HG02763 (cell line): ENCODE data around the gene PER1.

ENCODE experiments used
- ATAC-seq: cut with Tn5 transposase; IDR thresholded peaks from one replicate; pipeline ENCODE4 v1.9.1; 2021; ENCODE audit warnings: mild to moderate bottlenecking, moderate library complexity; ENCODE audit not compliant: unreplicated experiment

PER1 gene, protein sequence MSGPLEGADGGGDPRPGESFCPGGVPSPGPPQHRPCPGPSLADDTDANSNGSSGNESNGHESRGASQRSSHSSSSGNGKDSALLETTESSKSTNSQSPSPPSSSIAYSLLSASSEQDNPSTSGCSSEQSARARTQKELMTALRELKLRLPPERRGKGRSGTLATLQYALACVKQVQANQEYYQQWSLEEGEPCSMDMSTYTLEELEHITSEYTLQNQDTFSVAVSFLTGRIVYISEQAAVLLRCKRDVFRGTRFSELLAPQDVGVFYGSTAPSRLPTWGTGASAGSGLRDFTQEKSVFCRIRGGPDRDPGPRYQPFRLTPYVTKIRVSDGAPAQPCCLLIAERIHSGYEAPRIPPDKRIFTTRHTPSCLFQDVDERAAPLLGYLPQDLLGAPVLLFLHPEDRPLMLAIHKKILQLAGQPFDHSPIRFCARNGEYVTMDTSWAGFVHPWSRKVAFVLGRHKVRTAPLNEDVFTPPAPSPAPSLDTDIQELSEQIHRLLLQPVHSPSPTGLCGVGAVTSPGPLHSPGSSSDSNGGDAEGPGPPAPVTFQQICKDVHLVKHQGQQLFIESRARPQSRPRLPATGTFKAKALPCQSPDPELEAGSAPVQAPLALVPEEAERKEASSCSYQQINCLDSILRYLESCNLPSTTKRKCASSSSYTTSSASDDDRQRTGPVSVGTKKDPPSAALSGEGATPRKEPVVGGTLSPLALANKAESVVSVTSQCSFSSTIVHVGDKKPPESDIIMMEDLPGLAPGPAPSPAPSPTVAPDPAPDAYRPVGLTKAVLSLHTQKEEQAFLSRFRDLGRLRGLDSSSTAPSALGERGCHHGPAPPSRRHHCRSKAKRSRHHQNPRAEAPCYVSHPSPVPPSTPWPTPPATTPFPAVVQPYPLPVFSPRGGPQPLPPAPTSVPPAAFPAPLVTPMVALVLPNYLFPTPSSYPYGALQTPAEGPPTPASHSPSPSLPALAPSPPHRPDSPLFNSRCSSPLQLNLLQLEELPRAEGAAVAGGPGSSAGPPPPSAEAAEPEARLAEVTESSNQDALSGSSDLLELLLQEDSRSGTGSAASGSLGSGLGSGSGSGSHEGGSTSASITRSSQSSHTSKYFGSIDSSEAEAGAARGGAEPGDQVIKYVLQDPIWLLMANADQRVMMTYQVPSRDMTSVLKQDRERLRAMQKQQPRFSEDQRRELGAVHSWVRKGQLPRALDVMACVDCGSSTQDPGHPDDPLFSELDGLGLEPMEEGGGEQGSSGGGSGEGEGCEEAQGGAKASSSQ (N-terminal part only)

DNA sequence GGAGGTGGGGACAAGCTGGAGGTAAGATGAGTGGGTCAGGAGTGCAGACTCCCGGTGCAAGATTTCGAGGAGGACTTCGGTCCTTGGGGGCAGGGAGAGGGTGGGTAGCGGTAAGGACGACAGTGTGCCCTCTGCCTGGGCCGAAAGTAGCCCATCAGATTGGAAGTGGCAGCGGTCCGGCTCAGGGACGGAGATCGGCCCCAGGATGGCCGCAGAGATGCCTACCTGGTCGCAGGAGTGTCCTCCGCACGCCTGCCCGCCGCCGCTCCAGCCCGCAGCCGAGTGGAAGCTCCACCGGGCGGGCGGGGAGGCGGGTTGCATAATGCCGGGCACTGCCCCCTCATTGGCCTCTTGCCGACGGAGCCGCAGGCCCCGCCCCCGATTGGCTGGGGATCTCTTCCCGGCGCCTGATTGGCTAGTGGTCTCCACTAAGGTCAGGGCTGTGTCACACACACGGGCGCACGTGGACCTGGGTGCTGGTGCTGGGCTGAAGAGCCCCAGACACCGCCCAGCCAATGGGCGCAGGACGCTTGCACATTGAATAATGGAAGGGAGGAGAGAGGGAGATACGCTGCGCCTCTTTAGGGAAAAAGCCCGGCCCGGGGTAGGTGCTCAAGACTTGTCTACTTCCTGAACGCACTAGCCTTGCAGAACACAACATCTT, at the start of gene PER1:
Gene PER1 (minus strand): TSS at position 293 of the 664 bp plus-strand sequence. CDS start 1,698 bp downstream, outside the sequence.
- no peak for ATAC-seq

DNA sequence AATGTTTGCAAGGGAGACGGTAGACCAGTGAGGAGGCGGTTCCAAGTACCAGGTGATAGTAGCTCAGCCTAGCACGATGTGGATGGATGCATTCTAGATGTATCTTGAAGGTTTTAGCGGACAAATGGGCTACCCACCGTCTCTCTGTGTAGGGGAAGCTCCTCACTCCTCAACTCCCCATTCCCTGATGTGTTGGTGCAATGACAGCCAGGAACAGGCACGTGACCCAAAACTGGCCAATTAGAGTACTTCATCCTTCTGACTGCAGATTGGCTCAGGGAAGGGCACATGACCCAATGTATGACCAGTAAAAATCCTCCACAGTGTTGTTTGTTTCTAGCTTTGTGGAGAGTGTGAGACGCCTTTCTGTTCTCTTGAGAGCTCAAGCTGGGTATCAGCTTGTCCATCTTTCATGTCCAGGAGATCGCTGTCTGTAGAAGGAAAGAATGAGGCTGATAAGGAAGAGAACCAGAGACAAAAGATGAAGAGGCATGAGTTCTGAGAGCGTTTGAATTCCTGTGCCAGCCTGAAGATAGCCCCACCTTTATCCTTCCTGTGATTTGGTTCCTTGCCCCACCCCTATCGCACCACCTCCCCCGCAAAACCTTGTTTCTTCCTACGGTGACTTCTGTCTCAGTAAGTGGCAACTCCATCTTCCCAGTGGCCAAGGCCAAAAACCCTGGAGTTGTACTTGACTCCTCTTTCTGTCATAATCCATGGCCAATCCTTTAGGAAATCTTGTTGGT, 40.0 kb upstream of the PER1 start:
- peak; percentile 24 for ATAC-seq

DNA sequence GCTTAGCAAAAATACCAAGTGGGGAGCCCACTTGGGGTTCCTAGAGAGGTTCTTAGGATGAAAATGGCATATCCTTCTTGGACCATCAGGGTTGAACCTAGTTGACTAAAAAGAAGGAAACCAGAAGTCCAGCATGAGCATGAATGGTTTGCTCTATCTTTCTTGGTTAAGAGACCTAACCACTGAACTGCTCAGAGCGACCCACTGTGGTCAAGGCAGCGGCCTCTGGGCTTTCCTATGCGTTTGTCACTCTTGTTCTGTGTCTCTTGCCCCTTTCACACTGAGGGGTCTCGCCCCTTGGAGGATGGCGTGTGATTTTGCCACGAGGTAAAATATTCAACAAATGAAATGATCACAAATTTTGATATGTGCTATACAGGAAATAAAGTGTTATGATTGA, 38.3 kb upstream of the PER1 start:
- no peak for ATAC-seq

DNA sequence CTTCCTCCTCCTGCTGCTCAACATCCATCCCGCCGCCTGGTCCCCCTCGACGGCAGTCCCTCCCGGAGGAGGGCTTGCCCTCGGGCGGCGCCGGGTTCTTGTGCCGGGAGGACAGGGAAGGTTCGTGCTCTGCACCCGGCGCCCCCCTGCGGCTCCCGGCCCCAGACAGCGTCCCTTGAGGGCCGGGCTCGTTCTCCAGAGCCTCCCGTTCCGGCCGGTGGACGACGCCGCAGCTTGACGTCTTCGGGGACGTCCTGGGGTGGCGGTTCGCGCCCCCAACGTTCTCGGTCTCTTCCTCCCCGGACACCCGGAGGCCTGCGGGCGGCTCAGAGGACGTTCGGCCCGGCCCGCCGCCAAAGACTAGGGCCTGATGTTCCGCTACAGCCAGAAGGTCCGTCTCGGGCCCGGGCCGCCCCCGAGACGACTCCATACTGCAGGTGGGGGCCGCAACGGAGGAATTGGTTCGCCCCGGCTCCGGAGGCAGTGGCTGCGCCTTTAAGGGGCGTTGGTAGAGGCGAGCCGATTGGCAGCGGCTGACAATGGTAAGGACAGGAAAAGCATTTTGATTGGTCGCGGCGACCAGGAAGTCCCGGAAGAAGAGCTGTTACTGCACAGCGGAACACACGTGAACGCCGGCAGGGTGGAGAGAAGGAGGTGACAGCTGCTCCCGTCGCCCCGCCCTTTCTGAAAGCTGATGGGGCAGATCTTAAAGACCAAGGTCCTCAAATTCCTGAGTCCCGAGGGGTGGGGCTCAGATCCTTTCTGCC, 37.7 kb upstream of the PER1 start, which contains the start of gene BORCS6:
Gene BORCS6 (minus strand): TSS at position 470 of the 767 bp plus-strand sequence. CDS start 40 bp downstream, at position 430.
- peak; percentile 45 for ATAC-seq

DNA sequence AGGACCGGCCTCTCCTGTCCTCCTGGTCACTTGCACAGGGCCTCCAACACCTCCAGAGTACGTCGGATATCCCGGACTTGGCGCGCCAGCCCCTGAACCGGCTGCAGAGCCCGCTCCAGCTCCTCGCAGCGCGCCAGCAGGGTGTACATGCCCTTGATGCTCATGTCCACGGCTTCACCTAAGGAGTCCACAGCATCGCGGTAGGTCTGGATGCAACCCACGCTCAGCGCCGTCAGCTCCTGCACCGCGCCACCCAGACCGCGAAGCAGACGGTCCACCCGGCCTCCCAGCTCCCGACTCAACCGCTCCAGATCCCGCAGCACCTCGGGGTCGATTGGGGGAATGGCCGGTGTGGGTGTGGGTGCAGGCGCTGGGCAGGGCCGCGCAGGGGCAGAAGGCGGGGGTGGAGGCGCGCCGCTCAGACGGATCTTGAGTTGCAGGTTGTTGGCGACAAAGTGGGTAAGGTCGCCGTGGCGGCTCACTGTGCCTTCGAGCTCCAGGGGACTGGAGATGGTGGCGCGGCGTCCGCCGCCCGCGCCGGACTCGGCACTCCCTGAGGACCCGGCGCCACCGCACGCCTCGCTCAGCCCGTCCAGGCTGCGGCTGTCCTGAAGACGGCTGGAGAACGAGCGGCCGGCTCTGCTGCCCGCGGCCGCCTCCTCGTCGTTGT, 37.0 kb upstream of the PER1 start:
- ATAC-seq: no peak

DNA sequence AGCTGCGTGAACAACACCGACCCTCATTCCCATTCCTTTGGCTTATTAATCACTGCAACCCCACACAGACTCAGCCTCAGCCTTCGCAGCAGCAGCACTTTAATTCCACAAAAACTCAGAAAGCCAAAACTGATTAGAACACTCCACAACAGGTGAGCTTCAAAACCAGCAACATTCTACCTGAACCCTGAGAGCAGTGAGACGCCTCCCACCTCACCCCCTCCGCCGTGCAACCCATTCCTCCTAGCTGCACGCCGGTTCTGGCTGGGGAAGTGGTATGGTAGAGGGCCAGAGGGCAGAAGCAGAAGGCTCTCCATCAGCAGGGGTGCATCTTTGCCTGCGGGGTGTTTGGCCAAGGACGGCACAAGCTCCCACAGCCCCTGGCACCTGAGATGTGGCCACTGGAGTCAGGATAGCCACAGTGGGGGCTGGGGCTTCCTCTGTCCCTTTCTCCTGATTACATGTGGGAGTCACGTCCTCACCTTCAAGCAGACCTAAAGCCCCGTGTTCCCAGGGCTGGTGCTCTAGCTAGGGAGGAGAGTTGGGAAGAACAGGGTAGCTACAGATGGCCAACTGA, 36.1 kb upstream of the PER1 start:
- ATAC-seq: no peak

DNA sequence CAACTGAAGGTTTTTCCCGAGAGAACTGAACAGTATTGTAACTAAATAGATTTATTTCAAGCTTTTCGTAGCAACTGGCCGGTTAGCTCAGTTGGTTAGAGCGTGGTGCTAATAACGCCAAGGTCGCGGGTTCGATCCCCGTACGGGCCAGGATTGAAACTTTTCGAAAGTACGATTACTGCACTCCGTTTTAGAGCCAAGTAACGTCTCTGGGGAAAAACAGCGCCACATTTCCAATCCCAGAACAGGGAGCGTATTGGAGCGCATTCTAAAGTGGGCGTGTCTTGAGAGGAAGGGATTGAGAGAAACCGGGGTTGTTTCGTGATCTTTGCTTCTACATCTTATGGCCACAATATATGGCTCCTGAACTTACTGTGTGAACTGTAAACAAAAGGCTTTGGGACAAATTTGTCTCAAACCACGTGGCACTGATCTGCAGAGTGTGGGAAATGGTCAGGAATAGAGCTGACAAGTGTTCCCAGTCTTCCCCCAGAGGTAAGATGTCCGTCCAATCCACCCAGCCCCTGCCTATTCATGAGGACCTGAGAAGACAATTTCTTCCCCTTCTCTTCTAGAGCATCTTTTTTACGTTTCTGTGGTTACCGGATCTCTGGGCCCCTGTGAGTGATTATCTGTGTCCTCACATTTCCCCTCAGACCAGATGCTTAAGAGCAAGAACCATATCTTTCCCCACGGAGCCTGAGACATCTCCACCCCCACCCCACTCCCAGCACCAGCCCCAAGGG, 35.5 kb upstream of the PER1 start:
- ATAC-seq: peak; percentile 22

DNA sequence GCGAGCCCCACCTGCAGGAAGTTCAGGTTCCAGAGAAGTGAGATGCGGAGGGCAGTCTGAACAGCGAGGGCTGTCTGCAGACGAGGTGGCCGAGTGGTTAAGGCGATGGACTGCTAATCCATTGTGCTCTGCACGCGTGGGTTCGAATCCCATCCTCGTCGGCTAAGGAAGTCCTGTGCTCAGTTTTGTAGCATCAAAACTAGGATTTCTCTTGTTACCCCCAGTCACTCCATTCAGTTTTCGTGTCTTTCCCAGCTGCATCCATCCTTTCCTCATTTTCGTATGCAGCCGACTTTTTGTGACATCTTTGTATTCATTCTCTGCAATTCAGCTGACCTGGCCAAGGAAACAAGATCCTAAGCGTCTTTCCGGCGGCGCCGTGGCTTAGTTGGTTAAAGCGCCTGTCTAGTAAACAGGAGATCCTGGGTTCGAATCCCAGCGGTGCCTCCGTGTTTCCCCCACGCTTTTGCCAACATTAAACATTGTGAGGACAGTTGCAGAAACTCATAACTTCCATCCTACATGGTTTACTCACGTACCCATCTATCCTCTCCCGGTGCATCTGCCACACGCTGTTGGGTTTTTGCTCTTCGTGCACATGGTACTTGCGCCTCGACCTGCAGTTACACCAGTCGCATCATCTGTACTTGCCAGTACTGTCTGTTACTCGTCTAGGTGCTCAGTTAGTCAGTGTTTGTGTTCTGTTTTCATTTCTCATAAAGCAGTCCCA, 34.7 kb upstream of the PER1 start:
- peak; percentile 21 for ATAC-seq

DNA sequence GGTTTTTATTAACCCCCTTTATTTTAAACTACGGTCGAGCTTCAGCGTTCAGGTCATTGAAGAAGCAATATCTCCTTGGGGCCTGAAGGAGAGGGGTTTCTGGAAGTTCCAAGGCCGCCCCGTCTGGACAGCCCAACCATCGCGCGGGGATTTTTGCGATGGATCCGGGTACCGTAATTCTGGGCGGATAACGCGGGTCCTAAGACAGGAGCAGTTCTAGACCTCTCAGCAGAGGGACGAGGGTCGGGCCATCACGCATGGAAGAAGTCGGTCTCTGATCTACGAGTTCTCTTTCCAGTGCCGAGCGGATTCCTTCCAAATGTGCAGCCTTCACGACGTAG, 34.2 kb upstream of the PER1 start:
- ATAC-seq: peak; percentile 0

DNA sequence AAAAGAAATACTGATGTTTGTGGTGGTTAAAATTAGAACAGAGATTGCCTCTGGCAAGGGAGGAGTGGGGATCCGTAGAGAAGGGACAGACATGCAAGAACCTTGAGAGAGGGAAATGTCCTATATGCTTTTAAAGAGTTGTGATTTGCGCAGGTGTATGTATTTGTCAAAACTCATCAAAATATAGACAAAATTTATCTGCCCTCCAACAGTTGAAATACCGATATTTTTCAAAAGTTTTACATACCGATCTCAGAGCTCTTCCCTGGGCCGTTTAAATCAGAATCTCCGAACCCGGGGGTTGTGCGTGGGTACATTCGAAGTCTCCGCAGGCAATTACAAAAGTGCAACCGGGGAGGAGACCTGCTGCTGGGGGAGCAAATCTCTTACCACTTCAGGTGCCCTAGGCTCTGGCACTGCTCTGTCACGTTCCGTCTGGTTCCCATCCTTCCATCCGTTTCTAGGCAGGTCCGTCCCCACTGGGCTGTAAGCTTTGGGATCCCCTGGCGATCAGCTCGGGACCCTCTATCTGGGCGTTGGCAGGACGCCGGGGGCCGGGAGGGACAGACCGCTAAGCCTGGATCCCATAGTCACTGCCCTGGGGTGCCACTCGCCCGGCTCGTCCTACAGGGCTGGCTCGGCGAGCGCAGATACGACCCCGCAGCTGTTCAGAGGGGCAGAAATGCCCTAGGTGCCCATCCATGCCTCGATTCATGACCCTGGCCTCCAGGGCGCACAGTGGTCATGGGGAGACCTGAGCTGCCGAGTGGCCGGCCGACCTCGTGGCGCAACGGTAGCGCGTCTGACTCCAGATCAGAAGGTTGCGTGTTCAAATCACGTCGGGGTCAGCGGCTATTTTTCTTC, 33.6 kb upstream of the PER1 start:
- ATAC-seq: no peak

DNA sequence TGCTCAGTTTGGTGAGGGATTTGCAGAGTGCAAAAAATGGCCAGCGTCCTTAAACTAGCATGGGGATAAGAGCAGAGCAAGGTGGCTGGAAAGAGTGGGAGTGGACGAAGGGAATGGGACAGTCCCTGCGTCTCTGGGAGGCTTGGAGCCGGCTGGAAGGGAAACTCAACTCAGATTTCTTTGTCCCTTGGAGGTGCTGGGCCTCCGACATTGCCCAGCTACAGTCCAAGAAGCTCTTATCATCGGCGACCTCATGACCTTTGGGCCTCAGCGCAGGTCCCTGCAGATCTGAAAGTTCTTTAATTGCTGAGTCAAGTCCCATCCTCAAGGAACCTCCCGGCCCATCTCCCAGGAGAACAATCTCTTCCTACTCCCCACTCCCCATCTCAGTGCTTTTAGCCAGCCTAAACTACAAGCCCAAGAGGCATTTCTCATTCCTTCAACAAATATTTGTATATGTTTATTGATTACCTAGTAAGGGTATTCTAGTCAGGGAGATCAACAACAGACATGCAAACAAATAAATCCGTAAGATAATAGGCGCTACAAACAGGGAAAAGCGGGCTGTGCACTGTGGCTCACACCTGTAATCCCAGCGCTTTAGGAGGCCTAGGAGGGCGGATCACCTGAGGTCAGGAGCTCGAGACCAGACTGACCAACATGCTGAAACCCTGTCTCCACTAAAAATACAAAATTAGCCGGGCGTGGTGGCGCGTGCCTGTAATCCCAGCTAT, 25.0 kb upstream of the PER1 start:
- no peak for ATAC-seq

DNA sequence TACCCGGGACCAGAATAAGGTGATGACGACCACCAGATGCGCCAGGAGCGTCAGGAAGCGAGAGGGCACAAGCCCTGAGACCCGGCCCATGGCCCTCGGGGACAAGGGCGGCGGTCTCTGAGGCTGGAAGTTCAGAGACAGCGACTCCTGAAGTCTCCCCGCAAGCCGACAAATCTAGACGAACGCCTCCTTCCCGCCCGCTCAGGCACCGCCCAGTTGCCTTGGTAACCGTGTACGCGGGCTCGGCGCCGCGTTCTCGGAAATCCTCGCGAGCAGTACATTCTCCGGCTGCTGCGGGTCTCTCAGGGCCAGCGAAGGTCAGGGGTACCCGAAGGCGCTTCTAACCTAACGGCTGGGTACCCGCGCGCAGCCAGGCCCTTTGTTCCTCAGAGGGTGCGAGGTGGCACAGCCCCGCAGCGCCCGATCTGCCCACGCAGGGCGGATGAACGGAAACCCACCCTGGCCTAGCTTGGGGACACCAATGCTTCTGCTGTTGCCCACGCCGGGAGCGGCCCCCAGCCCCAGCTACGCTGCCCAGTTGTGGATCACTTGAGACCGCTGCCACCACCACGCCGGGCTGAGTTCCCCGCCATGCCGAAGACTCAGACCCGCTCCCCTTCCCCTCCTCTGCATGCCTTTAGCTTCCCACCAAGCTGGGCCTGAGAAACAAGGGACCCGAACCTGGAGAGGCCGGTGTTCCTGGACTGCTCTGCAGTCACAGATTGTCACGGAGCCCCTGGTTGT, 24.2 kb upstream of the PER1 start, which contains the start of gene TMEM107:
Gene TMEM107 (minus strand): TSS at position 184 of the 744 bp plus-strand sequence. CDS start 94 bp downstream, at position 90.
- peak; percentile 38 for ATAC-seq

DNA sequence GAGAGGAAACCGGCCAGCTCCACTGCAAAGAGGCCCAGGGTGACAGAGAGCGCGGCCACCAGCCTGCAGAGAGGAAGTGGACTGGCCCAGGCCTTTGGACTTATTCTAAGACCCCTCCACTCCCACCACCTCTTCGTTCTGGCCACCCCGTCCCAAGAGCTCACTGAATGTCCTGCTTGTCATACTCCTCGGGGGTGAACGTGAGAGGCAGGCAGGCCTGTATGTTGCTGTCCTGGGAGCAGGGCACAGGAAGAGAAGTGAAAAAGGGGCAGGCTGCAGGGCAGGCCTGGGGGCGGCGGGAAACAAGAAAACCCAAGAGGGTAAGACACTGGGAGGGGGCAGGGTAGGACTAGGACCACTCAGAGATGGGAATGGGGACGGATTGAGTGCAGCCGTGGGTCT, 23.6 kb upstream of the PER1 start:
- ATAC-seq: no peak

DNA sequence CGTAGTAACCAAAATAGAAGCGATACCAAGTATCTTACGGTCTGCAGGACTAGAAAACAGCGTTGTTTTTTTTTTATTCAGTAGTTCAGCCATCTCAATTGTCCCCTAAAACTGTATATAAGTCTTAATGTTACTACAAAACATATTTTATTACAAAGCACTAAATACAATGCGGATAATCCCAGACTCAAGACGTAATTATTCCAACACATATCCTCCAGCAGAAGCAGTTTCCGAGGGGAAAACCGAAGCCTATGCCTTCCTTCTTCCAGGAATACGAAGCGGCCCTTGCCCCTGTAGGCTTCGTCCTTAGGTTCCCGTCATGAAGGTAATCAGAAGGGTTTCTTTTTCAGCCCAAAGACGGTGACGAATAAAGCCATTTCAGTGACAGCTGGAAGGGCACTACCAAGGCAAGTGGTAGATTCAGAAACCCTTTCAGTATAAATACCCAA, 21.7 kb upstream of the PER1 start:
- ATAC-seq: no peak
